ENCODE measurements around the gene TTF1. TPM values are rescaled to one million over a fixed set of nuclear protein-coding genes. Genes with fewer than 3 reads are reported as not detected.

The TTF1 gene
- total RNA-seq, 1 donor from 2014 or later, result 9.4 TPM

- Histone ChIP-seq H3K4me1 (ENCODE audit: control insufficient read depth in 3 of 3, insufficient read depth in 3 of 3, low read length in 3 of 3) (peaks cover 0 to 6% (median 4%) of the 10 kb centered on the region in 3 donors), H3K27me3 (ENCODE audit: control insufficient read depth in 3 of 3, insufficient read depth in 3 of 3, low read length in 3 of 3) (no peaks in the 10 kb centered on the region), H3K9me3 (ENCODE audit: control insufficient read depth in 3 of 3, low read length in 3 of 3) (no peaks in the 10 kb centered on the region), H3K27ac (ENCODE audit: low read depth, low read length) (peak overlapping the region; percentile 74), H3K36me3 (ENCODE audit: control insufficient read depth in 3 of 3, insufficient read depth in 3 of 3, low read length in 3 of 3) (peaks cover 11 to 14% (median 11%) of the 10 kb centered on the region in 3 donors), H3K9ac (ENCODE audit: low read depth in 1 of 3, low read length in 3 of 3) (peak overlapping the region in 1 of 3 donors; percentile 45), H3K4me3 (ENCODE audit: low read length in 3 of 3) (no peak overlapping the region)
These were observed 34.2 kb downstream of the TTF1 start for GRCh38 chr9:132372177-132373095.

DNA sequence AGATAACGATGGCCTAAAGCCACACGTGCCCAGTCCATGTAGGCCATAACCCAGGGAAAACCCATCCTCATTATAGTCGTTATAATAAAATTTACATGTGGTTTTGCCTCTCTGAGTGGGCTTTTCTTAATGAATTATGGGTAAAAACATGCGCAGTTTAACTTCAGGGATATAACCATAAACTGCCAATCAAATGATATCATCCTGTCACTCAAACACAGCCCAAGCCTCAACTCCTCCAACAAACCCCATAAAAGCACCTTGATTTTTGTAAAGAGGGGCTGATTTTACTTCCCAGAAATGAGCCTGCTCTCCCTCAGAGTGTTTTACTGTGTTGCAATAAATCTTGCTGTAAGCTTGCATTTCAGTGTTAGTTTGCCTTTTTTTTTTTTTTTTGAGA lies 36.0 kb downstream of the TTF1 start:
- no peaks in the 10 kb centered on the region for H3K27me3 ChIP-seq (ENCODE audit: control insufficient read depth in 3 of 3, insufficient read depth in 3 of 3, low read length in 3 of 3)
- H3K4me3 ChIP-seq (ENCODE audit: low read length in 3 of 3), result no peak overlapping the region
- H3K36me3 ChIP-seq (ENCODE audit: control insufficient read depth in 3 of 3, insufficient read depth in 3 of 3, low read length in 3 of 3), result no peaks in the 10 kb centered on the region
- H3K9me3 ChIP-seq (ENCODE audit: control insufficient read depth in 3 of 3, low read length in 3 of 3), result no peaks in the 10 kb centered on the region
- H3K9ac ChIP-seq (ENCODE audit: low read depth in 1 of 3, low read length in 3 of 3), result no peak overlapping the region
- H3K4me1 ChIP-seq (ENCODE audit: control insufficient read depth in 3 of 3, insufficient read depth in 3 of 3, low read length in 3 of 3), result peaks cover 0 to 6% (median 4%) of the 10 kb centered on the region in 3 donors
- H3K27ac ChIP-seq (ENCODE audit: low read depth, low read length), result no peak overlapping the region

GRCh38 chr9:132369421-132369820 lies 37.2 kb downstream of the TTF1 start:
- no peak overlapping the region for H3K9ac ChIP-seq (ENCODE audit: low read depth in 1 of 3, low read length in 3 of 3)
- H3K4me1 ChIP-seq (ENCODE audit: control insufficient read depth in 3 of 3, insufficient read depth in 3 of 3, low read length in 3 of 3), result peaks cover 0 to 6% (median 4%) of the 10 kb centered on the region in 3 donors
- no peaks in the 10 kb centered on the region for H3K36me3 ChIP-seq (ENCODE audit: control insufficient read depth in 3 of 3, insufficient read depth in 3 of 3, low read length in 3 of 3)
- no peaks in the 10 kb centered on the region for H3K27me3 ChIP-seq (ENCODE audit: control insufficient read depth in 3 of 3, insufficient read depth in 3 of 3, low read length in 3 of 3)
- H3K27ac ChIP-seq (ENCODE audit: low read depth, low read length), result no peak overlapping the region
- H3K9me3 ChIP-seq (ENCODE audit: control insufficient read depth in 3 of 3, low read length in 3 of 3), result no peaks in the 10 kb centered on the region
- no peak overlapping the region for H3K4me3 ChIP-seq (ENCODE audit: low read length in 3 of 3)

DNA sequence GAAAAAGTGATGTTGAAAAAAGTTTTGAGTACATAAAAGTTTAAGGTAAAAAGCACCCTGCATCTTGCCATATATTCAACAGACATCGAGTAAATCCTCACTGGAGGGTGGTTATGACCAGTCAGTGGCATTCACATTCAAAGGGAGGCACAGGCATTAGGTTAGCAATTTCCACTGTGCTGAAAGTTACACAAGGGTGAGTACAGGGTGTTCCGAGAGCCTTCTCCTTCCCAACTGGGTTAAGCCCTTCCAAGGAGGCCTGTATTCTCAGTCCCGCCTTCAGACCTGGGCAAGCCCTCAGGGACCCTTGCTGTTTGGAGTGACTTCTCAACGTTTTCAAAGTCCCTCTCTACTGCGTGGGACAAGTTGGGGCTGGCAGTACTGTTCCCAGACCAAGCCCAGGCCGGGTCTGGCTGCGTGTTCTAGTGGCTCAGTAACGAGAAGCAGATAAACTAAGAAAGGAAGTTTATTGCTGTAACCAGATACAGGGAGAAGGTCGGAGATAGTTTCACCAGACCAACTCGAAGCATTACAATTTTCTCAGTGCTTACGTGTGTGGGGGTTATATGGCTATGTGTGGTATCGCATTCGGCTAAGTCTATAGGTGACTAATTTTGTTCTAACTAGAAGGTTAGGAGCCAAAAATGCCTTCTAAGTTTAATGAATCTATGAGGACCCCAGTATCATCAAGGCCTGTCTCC lies 38.9 kb downstream of the TTF1 start:
- no peaks in the 10 kb centered on the region for H3K27me3 ChIP-seq (ENCODE audit: control insufficient read depth in 3 of 3, insufficient read depth in 3 of 3, low read length in 3 of 3)
- H3K27ac ChIP-seq (ENCODE audit: low read depth, low read length), result no peak overlapping the region
- H3K9ac ChIP-seq (ENCODE audit: low read depth in 1 of 3, low read length in 3 of 3), result no peak overlapping the region
- no peaks in the 10 kb centered on the region for H3K9me3 ChIP-seq (ENCODE audit: control insufficient read depth in 3 of 3, low read length in 3 of 3)
- peaks cover 0 to 3% (median 0%) of the 10 kb centered on the region in 3 donors for H3K4me1 ChIP-seq (ENCODE audit: control insufficient read depth in 3 of 3, insufficient read depth in 3 of 3, low read length in 3 of 3)
- no peak overlapping the region for H3K4me3 ChIP-seq (ENCODE audit: low read length in 3 of 3)
- H3K36me3 ChIP-seq (ENCODE audit: control insufficient read depth in 3 of 3, insufficient read depth in 3 of 3, low read length in 3 of 3), result no peaks in the 10 kb centered on the region

DNA sequence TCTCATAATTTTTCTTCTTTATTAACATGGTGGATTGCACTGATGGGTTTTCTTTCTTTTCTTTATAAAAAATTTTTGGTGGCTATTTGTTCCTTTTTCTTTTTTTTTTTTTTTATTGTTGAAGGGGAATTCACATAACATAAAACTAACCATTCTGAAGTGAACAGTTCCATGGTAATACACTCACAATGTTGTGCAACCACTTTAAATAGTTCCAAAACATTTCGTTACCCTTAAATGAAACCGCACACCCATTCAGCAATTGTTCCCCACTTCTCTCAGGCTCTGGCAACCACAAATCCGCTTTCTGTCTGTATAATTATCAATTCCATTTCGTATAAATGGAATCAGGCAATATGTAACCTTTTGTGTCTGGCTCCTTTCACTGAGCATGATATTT lies 40.2 kb downstream of the TTF1 start:
- H3K4me3 ChIP-seq (ENCODE audit: low read length in 3 of 3), result no peak overlapping the region
- no peaks in the 10 kb centered on the region for H3K36me3 ChIP-seq (ENCODE audit: control insufficient read depth in 3 of 3, insufficient read depth in 3 of 3, low read length in 3 of 3)
- no peaks in the 10 kb centered on the region for H3K4me1 ChIP-seq (ENCODE audit: control insufficient read depth in 3 of 3, insufficient read depth in 3 of 3, low read length in 3 of 3)
- no peaks in the 10 kb centered on the region for H3K27me3 ChIP-seq (ENCODE audit: control insufficient read depth in 3 of 3, insufficient read depth in 3 of 3, low read length in 3 of 3)
- H3K9me3 ChIP-seq (ENCODE audit: control insufficient read depth in 3 of 3, low read length in 3 of 3), result no peaks in the 10 kb centered on the region
- H3K9ac ChIP-seq (ENCODE audit: low read depth in 1 of 3, low read length in 3 of 3), result no peak overlapping the region
- H3K27ac ChIP-seq (ENCODE audit: low read depth, low read length), result no peak overlapping the region

DNA sequence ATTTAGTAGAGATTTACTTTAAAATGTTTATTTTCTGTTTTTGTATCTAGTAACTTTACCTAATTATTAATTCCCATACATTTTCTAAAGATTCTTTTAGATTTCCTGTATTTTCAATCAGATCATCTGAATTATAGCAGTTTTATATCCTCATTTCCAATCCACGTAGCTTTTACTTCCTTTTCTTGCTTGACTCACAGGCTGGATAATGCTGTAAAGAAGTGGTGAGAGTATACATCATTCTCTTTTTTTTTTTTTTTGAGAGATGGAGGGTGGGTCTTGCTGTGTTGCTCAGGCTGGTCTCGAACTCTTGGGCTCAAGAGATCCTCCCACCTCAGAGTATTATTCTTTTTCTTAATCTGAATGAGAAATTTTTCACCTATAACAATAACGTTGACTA lies 40.7 kb downstream of the TTF1 start:
- no peak overlapping the region for H3K27ac ChIP-seq (ENCODE audit: low read depth, low read length)
- no peaks in the 10 kb centered on the region for H3K27me3 ChIP-seq (ENCODE audit: control insufficient read depth in 3 of 3, insufficient read depth in 3 of 3, low read length in 3 of 3)
- H3K4me3 ChIP-seq (ENCODE audit: low read length in 3 of 3), result no peak overlapping the region
- H3K9ac ChIP-seq (ENCODE audit: low read depth in 1 of 3, low read length in 3 of 3), result no peak overlapping the region
- H3K9me3 ChIP-seq (ENCODE audit: control insufficient read depth in 3 of 3, low read length in 3 of 3), result no peaks in the 10 kb centered on the region
- H3K36me3 ChIP-seq (ENCODE audit: control insufficient read depth in 3 of 3, insufficient read depth in 3 of 3, low read length in 3 of 3), result no peaks in the 10 kb centered on the region
- no peaks in the 10 kb centered on the region for H3K4me1 ChIP-seq (ENCODE audit: control insufficient read depth in 3 of 3, insufficient read depth in 3 of 3, low read length in 3 of 3)

DNA sequence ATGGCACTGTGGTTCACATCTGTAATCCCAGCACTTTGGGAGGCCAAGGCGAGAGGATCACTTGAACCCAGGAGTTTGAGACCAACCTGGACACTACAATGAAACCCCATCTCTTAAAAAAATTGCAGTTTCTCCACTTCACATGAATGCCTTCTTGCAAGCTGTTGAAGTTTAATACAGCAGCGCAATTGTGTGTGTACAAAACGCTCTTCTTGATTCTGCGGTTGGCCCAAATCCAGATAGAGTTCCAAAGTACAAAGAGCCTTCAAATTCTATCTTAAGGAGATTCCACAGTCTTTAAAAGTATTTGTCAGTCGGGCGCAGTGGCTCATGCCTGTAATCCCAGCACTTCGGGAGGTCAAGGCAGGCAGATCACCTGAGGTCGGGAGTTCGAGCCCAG lies 42.6 kb downstream of the TTF1 start:
- no peak overlapping the region for H3K9ac ChIP-seq (ENCODE audit: low read depth in 1 of 3, low read length in 3 of 3)
- no peaks in the 10 kb centered on the region for H3K36me3 ChIP-seq (ENCODE audit: control insufficient read depth in 3 of 3, insufficient read depth in 3 of 3, low read length in 3 of 3)
- H3K4me1 ChIP-seq (ENCODE audit: control insufficient read depth in 3 of 3, insufficient read depth in 3 of 3, low read length in 3 of 3), result no peaks in the 10 kb centered on the region
- H3K4me3 ChIP-seq (ENCODE audit: low read length in 3 of 3), result no peak overlapping the region
- no peaks in the 10 kb centered on the region for H3K27me3 ChIP-seq (ENCODE audit: control insufficient read depth in 3 of 3, insufficient read depth in 3 of 3, low read length in 3 of 3)
- H3K9me3 ChIP-seq (ENCODE audit: control insufficient read depth in 3 of 3, low read length in 3 of 3), result no peaks in the 10 kb centered on the region
- no peak overlapping the region for H3K27ac ChIP-seq (ENCODE audit: low read depth, low read length)

DNA sequence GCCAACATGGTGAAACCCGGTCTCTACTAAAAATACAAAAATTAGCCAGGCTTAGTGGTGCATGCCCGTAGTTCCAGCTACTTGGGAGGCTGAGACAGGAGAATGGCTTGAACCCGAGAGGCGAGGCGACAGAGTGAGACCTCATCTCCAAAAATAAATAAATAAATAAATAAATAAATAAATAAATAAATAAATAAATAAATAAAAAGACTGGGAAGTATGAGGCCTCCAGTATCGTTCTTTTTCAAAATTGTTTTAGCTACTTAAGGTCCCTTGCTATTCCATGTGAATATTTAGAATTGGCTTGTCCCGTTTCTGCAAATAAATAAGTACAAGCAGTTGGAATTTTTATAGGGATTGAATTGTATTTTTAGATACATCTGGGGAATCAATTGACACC lies 48.9 kb downstream of the TTF1 start:
- Histone ChIP-seq H3K4me1 (ENCODE audit: control insufficient read depth in 3 of 3, insufficient read depth in 3 of 3, low read length in 3 of 3) (peaks cover 12 to 15% (median 13%) of the 10 kb centered on the region in 3 donors), H3K4me3 (ENCODE audit: low read length in 3 of 3) (no peak overlapping the region), H3K36me3 (ENCODE audit: control insufficient read depth in 3 of 3, insufficient read depth in 3 of 3, low read length in 3 of 3) (peaks cover 3 to 5% (median 3%) of the 10 kb centered on the region in 3 donors), H3K9ac (ENCODE audit: low read depth in 1 of 3, low read length in 3 of 3) (no peak overlapping the region), H3K27ac (ENCODE audit: low read depth, low read length) (no peak overlapping the region), H3K9me3 (ENCODE audit: control insufficient read depth in 3 of 3, low read length in 3 of 3) (no peaks in the 10 kb centered on the region), H3K27me3 (ENCODE audit: control insufficient read depth in 3 of 3, insufficient read depth in 3 of 3, low read length in 3 of 3) (no peaks in the 10 kb centered on the region)

GRCh38 chr9:132356324-132356924 lies 50.2 kb downstream of the TTF1 start:
- Histone ChIP-seq H3K4me1 (ENCODE audit: control insufficient read depth in 3 of 3, insufficient read depth in 3 of 3, low read length in 3 of 3) (peaks cover 15 to 28% (median 25%) of the 10 kb centered on the region in 3 donors), H3K36me3 (ENCODE audit: control insufficient read depth in 3 of 3, insufficient read depth in 3 of 3, low read length in 3 of 3) (peaks cover 4 to 15% (median 13%) of the 10 kb centered on the region in 3 donors), H3K27me3 (ENCODE audit: control insufficient read depth in 3 of 3, insufficient read depth in 3 of 3, low read length in 3 of 3) (no peaks in the 10 kb centered on the region), H3K27ac (ENCODE audit: low read depth, low read length) (no peak overlapping the region), H3K9me3 (ENCODE audit: control insufficient read depth in 3 of 3, low read length in 3 of 3) (no peaks in the 10 kb centered on the region), H3K9ac (ENCODE audit: low read depth in 1 of 3, low read length in 3 of 3) (no peak overlapping the region), H3K4me3 (ENCODE audit: low read length in 3 of 3) (no peak overlapping the region)

Measured in skeletal muscle tissue (tissue), 4 donors.